Measurements from ENCODE around the gene MBTPS1.

DNA sequence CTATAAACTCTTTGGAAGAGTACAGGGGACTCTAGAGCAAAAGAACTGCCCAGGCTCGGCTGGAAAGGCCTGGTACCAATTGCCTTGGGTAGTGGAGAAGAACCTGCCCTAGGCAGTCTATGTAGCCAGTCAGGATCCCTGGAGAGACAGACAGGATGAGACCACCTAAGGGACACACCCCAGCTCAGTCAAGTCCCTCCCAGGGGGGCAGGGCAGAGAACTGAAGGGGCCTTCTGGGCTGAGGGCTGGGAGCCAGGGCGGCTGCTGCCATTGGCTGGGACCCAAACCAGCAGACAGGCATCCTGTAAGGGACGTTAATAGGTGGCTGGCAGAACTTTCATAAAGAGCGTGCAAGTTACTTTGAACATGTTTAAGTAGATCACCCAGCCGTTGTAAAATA is 61.4 kb downstream of the MBTPS1 start:
- TF ChIP-seq POLR2A (IDR thresholded peaks at IDR 0.05; ENCODE audit: extremely low read depth, insufficient read length) = no peak
- TF ChIP-seq, protein P1, sequence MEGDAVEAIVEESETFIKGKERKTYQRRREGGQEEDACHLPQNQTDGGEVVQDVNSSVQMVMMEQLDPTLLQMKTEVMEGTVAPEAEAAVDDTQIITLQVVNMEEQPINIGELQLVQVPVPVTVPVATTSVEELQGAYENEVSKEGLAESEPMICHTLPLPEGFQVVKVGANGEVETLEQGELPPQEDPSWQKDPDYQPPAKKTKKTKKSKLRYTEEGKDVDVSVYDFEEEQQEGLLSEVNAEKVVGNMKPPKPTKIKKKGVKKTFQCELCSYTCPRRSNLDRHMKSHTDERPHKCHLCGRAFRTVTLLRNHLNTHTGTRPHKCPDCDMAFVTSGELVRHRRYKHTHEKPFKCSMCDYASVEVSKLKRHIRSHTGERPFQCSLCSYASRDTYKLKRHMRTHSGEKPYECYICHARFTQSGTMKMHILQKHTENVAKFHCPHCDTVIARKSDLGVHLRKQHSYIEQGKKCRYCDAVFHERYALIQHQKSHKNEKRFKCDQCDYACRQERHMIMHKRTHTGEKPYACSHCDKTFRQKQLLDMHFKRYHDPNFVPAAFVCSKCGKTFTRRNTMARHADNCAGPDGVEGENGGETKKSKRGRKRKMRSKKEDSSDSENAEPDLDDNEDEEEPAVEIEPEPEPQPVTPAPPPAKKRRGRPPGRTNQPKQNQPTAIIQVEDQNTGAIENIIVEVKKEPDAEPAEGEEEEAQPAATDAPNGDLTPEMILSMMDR (IDR thresholded peaks at IDR 0.05; ENCODE audit: low read depth, low read length) = no peak
- TF ChIP-seq, protein P2, sequence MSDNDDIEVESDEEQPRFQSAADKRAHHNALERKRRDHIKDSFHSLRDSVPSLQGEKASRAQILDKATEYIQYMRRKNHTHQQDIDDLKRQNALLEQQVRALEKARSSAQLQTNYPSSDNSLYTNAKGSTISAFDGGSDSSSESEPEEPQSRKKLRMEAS (IDR thresholded peaks at IDR 0.05; ENCODE audit: low read depth, low read length) = no peak
